Lower leg skin (tissue), 3 donors: ENCODE data around the gene NASP.

ENCODE experiments used
- POLR2A ChIP-seq, 2 donors: fragments of 450-650 bp; IDR thresholded peaks; one replicate each; pipeline ENCODE4 v1.6.1; 2016 to 2017; ENCODE audit warnings: antibody characterized with exemption in 2 of 2, mild to moderate bottlenecking in 1 of 2, moderate library complexity in 1 of 2
- TF ChIP-seq, protein P1 (sequence below), 3 donors: fragments of 450-650 bp; IDR thresholded peaks; one replicate each; pipeline ENCODE4 v1.5.1; 2016; ENCODE audit warnings: antibody characterized with exemption in 3 of 3, mild to moderate bottlenecking in 3 of 3, moderate library complexity in 2 of 3

DNA sequence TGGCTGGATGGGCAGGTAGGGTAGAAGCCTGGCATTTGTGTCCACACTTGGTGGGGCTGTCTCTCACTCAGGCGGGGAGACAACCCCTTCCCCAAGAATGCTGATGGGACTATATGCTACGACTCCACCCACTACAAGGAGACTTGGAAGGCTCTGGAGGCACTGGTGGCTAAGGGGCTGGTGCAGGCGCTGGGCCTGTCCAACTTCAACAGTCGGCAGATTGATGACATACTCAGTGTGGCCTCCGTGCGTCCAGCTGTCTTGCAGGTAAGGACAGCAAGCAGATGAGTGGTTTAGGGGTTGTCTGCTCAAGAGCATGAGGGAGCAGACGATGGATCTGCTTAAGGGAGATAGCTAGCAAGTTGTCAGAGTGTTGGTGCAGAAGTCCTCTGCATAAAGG lies 15.9 kb upstream of the NASP start:
- TF ChIP-seq, protein P1, sequence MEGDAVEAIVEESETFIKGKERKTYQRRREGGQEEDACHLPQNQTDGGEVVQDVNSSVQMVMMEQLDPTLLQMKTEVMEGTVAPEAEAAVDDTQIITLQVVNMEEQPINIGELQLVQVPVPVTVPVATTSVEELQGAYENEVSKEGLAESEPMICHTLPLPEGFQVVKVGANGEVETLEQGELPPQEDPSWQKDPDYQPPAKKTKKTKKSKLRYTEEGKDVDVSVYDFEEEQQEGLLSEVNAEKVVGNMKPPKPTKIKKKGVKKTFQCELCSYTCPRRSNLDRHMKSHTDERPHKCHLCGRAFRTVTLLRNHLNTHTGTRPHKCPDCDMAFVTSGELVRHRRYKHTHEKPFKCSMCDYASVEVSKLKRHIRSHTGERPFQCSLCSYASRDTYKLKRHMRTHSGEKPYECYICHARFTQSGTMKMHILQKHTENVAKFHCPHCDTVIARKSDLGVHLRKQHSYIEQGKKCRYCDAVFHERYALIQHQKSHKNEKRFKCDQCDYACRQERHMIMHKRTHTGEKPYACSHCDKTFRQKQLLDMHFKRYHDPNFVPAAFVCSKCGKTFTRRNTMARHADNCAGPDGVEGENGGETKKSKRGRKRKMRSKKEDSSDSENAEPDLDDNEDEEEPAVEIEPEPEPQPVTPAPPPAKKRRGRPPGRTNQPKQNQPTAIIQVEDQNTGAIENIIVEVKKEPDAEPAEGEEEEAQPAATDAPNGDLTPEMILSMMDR (IDR thresholded peaks at IDR 0.05), result no peak
- TF ChIP-seq POLR2A (IDR thresholded peaks at IDR 0.05), result no peak
